Fibroblast of skin of right biceps (primary cell): ENCODE measurements around the gene PHTF2.

Source experiments
- DNase-seq: peaks from one replicate; pipeline ENCODE4 v3.0.0-alpha.2; 2013

Gene PHTF2

DNA sequence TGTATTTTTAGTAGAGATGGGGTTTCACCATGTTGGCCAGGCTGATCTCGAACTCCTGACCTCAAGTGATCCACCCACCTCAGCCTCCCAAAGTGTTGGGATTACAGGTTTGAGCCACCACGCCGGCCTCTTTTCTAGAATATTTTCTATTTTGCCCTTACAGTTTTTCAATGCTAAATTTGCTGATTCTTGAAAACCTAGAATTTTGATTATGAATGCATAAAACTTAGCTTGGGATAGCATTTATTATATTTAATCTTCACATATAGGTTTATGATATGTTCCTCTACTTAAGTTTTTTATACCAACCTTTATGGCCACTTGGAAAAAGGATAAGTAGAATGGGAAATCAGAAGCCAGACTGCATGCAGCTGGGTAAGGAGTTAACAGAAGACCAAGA lies 2.5 kb upstream of the PHTF2 start:
- no peak for DNase-seq

GRCh38 chr7:77796960-77797359 lies 1.6 kb upstream of the PHTF2 start:
- no peak for DNase-seq

DNA sequence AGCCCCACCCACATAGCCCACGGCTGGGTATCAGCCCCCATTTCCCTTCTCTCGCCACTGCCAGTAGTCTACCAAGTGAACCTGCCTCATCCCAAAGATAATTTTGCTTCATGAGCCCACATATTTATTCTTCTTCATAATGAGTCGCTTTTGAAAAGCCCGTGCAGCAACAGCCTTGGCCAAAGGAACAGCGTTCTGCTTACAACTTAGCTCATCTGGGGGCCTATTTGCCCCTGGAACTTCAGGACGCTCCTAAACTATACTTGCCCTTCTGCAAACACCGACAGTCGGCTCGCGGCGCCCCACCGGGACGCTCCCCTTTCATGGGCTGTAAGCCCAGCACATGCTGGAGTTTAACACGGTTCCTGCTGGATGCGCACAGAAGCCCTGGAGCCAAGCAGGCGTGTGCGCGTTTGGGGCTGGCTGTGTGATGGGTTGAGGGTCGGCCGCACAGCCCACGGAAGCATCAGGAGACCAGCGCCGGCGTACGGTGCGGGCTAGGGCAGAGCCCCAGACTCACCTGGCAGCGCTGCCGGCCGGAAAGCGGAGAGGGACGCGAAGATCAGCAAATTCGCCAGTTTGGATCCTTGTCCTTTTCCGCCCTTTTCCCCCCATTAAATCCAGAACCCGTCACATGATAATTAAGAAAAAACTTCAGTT lies 709 bp upstream of the PHTF2 start:
- no peak for DNase-seq

- DNase-seq = peak; percentile 40
These were observed 748 bp downstream of the PHTF2 start for GRCh38 chr7:77799078-77799964.

GRCh38 chr7:77800158-77800557 lies 1.6 kb downstream of the PHTF2 start:
- peak; percentile 22 for DNase-seq

DNA sequence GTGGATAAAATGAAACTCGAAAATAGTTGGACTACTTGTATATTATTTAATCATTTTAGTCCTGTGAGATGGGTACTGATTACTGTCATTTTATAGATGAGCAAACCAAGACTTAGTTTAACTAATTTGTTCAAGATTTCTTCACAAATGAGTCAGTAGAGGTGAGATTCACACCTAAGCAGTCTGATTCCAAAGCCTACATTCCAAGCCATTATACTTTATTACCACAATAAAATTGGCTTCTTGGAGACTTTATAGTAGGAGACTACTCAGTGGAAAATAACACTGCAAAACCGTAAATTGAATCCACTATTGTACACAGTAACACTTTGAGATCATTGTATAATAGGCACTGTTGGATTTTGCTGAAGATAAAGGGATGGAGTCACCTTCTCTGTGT lies 2.2 kb downstream of the PHTF2 start:
- no peak for DNase-seq

GRCh38 chr7:77802557-77803405 lies 4.2 kb downstream of the PHTF2 start:
- peak; percentile 10 for DNase-seq

DNA sequence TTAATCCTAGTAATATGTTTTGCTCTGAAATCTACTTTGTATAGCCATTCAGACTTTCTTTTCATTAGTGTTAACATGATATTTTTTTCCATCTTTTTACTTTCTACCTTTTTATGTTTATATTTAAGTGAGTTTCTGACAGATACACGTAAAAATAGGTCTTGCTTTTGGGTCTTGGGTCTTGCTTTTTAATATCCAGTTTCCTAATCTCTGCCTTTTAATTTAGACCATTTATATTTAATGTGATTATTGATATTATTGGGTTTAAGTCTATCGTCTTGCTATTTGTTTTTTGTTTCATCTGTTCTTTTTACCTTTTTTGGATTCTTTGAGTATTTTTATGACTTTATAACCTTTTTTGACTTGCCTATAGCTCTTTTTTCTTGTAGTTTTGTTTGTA lies 7.9 kb downstream of the PHTF2 start:
- no peak for DNase-seq

DNA sequence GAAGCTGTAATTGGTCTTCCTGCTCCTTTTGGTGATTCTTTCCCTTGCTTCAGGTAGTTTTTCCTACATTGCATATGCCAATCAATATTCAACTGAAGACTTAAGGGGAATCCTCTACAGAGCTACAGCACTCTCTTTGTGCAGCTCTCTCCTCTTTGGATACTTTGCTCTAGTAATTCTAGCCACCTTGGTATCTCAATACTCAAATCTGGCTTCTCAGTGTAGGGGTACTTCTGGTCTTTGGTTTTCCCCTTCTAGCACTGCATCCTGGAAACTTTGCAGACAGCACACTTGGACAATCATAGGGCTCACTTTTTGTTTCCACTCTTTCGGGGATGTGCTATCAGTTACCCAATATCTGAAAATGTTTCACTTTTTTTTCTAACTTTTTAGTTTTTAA lies 9.9 kb downstream of the PHTF2 start:
- DNase-seq = no peak

- peak; percentile 62 for DNase-seq
These were observed 13.1 kb downstream of the PHTF2 start for GRCh38 chr7:77811516-77812289.

- peak; percentile 86 for DNase-seq
These were observed 13.7 kb downstream of the PHTF2 start for GRCh38 chr7:77812290-77812685.

- no peak for DNase-seq
These were observed 14.6 kb downstream of the PHTF2 start for GRCh38 chr7:77813180-77813579.

GRCh38 chr7:77819021-77819420 lies 20.4 kb downstream of the PHTF2 start:
- DNase-seq = no peak

DNA sequence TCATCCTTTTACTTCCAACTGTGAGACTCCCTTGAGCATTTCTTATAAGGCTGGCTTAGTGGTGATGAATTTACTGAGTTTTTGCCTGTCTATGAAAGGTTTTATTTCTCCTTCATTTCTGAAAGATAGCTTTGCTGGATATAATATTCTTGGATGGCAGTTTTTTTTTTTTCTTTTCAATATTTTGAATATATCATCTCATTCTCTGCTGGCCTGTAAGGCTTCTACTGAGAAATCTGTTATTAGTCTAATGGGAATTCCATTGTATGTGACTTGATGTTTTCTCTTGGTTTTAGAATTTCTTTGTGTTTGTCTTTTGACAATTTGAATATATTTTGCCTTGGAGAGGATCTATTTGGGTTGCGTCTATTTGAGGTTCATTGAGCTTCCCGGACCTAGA lies 22.4 kb downstream of the PHTF2 start:
- DNase-seq = no peak

GRCh38 chr7:77822269-77822668 lies 23.7 kb downstream of the PHTF2 start:
- DNase-seq = no peak

DNA sequence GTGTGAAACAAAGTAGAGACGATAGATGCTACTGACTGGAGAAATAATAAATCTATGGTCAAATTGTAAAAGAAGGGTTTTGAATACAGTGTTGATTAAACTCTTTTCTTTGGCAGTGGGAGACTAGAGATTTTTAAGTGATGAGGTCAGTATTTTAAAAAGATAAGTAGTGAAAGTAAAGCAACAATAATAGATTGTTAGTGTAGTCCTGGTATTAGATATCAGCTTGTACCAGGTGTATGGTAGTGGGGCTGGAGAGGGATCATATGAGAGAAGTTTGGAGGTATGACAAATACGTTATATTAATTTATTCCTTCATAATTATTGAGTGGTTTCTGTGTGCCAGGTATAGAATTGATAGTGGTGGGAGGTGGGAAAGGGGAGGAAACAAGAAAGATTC lies 25.2 kb downstream of the PHTF2 start:
- no peak for DNase-seq

- no peak for DNase-seq
These were observed 26.1 kb downstream of the PHTF2 start for GRCh38 chr7:77824636-77825035.

GRCh38 chr7:77825131-77825530 lies 26.6 kb downstream of the PHTF2 start:
- no peak for DNase-seq

- no peak for DNase-seq
These were observed 27.7 kb downstream of the PHTF2 start for GRCh38 chr7:77826300-77826699.

GRCh38 chr7:77827999-77828398 lies 29.4 kb downstream of the PHTF2 start:
- DNase-seq = no peak

DNA sequence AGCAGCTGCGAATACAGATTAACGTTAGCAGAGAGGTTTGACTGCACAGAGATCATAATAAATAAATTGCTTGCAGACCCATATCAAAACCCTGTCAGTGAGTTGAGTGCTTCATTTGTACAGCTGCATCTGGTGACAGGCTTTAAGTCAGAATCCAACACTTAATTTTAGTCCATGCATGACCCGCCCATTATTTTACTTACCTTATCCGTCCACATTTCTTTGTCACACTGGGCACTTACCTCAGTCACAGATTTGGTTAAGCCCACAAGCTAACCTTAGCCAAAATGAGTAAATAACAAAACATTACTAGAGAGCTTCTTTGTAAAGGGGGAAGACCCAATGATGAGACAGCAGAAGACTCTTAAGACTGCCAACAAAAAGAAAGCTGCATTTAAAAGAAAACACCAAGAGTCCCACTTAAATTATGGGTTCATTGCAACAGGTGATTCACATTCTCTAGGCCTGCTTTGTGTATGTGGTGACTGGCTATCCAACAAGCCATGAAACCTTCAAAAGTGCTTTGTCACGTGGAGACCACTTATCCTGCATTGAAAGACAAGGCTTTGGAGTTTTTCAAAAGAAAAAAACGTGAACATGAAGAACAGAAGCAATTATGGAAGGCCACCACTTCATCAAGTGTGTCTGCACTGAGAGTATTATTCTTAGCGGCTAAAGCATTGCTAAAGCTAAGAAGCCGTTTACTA lies 32.2 kb downstream of the PHTF2 start:
- DNase-seq = no peak

DNA sequence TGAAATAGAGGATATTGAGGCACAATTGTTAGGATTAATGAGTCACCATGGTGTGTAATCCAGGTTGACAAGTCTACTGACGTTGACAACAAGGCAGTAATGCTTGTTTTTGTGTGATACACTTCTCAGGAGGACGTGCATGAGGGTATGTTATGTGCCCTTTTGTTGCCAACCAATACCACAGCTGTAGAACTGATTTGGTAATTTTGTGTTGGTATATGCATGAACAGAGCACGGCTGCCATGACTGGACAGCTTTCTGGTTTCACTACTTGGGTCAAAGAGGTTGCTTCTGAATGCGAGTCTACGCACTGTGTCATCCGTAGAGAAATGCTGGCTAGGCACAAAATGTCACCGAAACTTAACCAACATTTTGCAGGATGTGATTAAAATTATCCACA lies 32.9 kb downstream of the PHTF2 start:
- no peak for DNase-seq
